Caco-2 (cell line): ENCODE data around the gene PIK3C2A. TPM values are rescaled to one million over a fixed set of nuclear protein-coding genes. Genes with fewer than 3 reads are reported as not detected.

ENCODE experiments used
- BruUV-seq: library from RNA; stranded (reverse); fragments of 400-500 nt; replicated peaks from 2 replicates; lab custom pipeline; 2021; lab: Mats Ljungman, UMichigan
- CTCF ChIA-PET: fragments of 300-600 bp; sonication (Branson Sonifier 250); formaldehyde crosslinking; loops from one replicate; lab custom pipeline; 2022; ENCODE audit warnings: antibody characterized with exemption; lab: Charles Lee
- POLR2A ChIA-PET: fragments of 300-600 bp; sonication (Branson Sonifier 250); formaldehyde crosslinking; loops from one replicate; lab custom pipeline; 2022; ENCODE audit warnings: antibody characterized with exemption; lab: Charles Lee
- DNase-seq, 2 experiments: peaks; one replicate each; pipeline versions ENCODE4 v3.0.0 to v3.0.0-alpha.2; 2020 to 2022
- H3K27me3 ChIP-seq: replicated peaks from 2 replicates; pipeline ENCODE4 v1.6.0; 2011; ENCODE audit warnings: low read length; ENCODE audit not compliant: control insufficient read depth, insufficient read depth
- H3K36me3 ChIP-seq: 2 replicates; pipeline ENCODE4 v1.5.1; 2011; ENCODE audit warnings: low read length; ENCODE audit not compliant: control insufficient read depth, insufficient read depth
- H3K4me1 ChIP-seq: fragments of 250-450 bp; sonication (Bioruptor Pico); 2 replicates; pipeline ENCODE4 v1.5.1; 2020; ENCODE audit warnings: mild to moderate bottlenecking
- H3K4me3 ChIP-seq: 2 replicates; pipeline ENCODE4 v1.5.1; 2011; ENCODE audit warnings: low read depth, mild to moderate bottlenecking, control low read depth, low read length
- H3K9me3 ChIP-seq: fragments of 250-450 bp; sonication (Bioruptor Pico); 2 replicates; pipeline ENCODE4 v1.5.1; 2020; ENCODE audit warnings: mild to moderate bottlenecking, moderate library complexity
- H3K27ac Mint-ChIP-seq: one replicate; pipeline ENCODE4 v1.8.0; 2022; ENCODE audit warnings: mixed read lengths; ENCODE audit not compliant: unreplicated experiment
- H3K27me3 Mint-ChIP-seq: one replicate; pipeline ENCODE4 v1.8.0; 2022; ENCODE audit warnings: mixed read lengths; ENCODE audit not compliant: insufficient read depth, unreplicated experiment
- H3K36me3 Mint-ChIP-seq: one replicate; pipeline ENCODE4 v1.8.0; 2022; ENCODE audit warnings: mild to moderate bottlenecking, mixed read lengths; ENCODE audit not compliant: insufficient read depth, unreplicated experiment
- H3K4me1 Mint-ChIP-seq: one replicate; pipeline ENCODE4 v1.8.0; 2022; ENCODE audit warnings: low read depth, mixed read lengths; ENCODE audit not compliant: unreplicated experiment
- H3K4me3 Mint-ChIP-seq: one replicate; pipeline ENCODE4 v1.8.0; 2022; ENCODE audit warnings: mild to moderate bottlenecking, moderate library complexity, mixed read lengths; ENCODE audit not compliant: unreplicated experiment
- H3K9me3 Mint-ChIP-seq: one replicate; pipeline ENCODE4 v1.8.0; 2022; ENCODE audit warnings: mixed read lengths; ENCODE audit not compliant: unreplicated experiment
- CTCF ChIP-seq, 2 experiments: fragments of 200-600 bp in 1 of 2; IDR thresholded peaks; 1 replicate in 1 of 2; 2 replicates in 1 of 2; pipeline versions ENCODE4 v1.5.1 to v1.8.0; 2011 to 2022; ENCODE audit warnings: antibody characterized with exemption in 1 of 2, control low read depth in 1 of 2, inconsistent platforms in 1 of 2, low read depth in 1 of 2, low read length in 1 of 2, mild to moderate bottlenecking in 1 of 2, moderate library complexity in 1 of 2; ENCODE audit not compliant: insufficient read depth in 1 of 2, severe bottlenecking in 1 of 2, unreplicated experiment in 1 of 2
- intact Hi-C: fragments of 100-400 bp; cut with micrococcal nuclease; formaldehyde crosslinking; loops from one replicate; pipeline ENCODE4 v1.10.0; 2022; ENCODE audit not compliant: unreplicated experiment
- total RNA-seq: library from RNA; stranded (reverse); gene quantifications from 2 replicates; pipeline ENCODE4 v1.2.3, GENCODE V29; 2022

Gene PIK3C2A
- total RNA-seq, 1 experiment from 2014 or later, result 138 TPM

GRCh38 chr11:17256512-17256911, 48.7 kb upstream of the PIK3C2A start:
- CTCF ChIA-PET, result no interaction called here

GRCh38 chr11:17252704-17253103, 44.9 kb upstream of the PIK3C2A start:
- no peak for DNase-seq
- H3K27ac Mint-ChIP-seq, result no peak overlapping the region
- TF ChIP-seq CTCF (IDR thresholded peaks at IDR 0.05; ENCODE audit: insufficient read depth in 1 of 2, low read depth in 1 of 2, low read length in 1 of 2, severe bottlenecking in 1 of 2, unreplicated experiment in 1 of 2), result no peak
- no peaks in the 10 kb centered on the region for H3K27me3 Mint-ChIP-seq
- no TSS peak for BruUV-seq
- no peaks in the 10 kb centered on the region for H3K27me3 ChIP-seq
- no peak overlapping the region for H3K4me3 Mint-ChIP-seq
- no peaks in the 10 kb centered on the region for H3K36me3 Mint-ChIP-seq
- H3K9me3 ChIP-seq, result no peaks in the 10 kb centered on the region
- intact Hi-C loops, result no loop called here
- peaks cover 6% of the 10 kb centered on the region; the same call in 1 of the 2 replicates for H3K4me1 ChIP-seq
- ChIA-PET POLR2A (no interaction called here), CTCF (no interaction called here)
- H3K4me3 ChIP-seq, result no peak overlapping the region
- peaks cover under 1% of the 10 kb centered on the region for H3K4me1 Mint-ChIP-seq
- H3K36me3 ChIP-seq, result no peaks in the 10 kb centered on the region
- no peaks in the 10 kb centered on the region for H3K9me3 Mint-ChIP-seq

More at GRCh38 chr11:17256512-17256911, 48.7 kb upstream of the PIK3C2A start:
- Histone ChIP-seq H3K27me3 (no peaks in the 10 kb centered on the region), H3K36me3 (no peaks in the 10 kb centered on the region), H3K4me3 (no peak overlapping the region), H3K4me1 (peaks cover 28% of the 10 kb centered on the region), H3K9me3 (no peaks in the 10 kb centered on the region)
- no peaks in the 10 kb centered on the region for H3K27me3 Mint-ChIP-seq
- no peaks in the 10 kb centered on the region for H3K9me3 Mint-ChIP-seq
- no peaks in the 10 kb centered on the region for H3K36me3 Mint-ChIP-seq
- POLR2A ChIA-PET, result no interaction called here
- intact Hi-C loops, result no loop called here
- DNase-seq, result no peak
- no peak overlapping the region for H3K27ac Mint-ChIP-seq
- no peak overlapping the region for H3K4me3 Mint-ChIP-seq
- peaks cover 13% of the 10 kb centered on the region for H3K4me1 Mint-ChIP-seq
- no peak for TF ChIP-seq CTCF (IDR thresholded peaks at IDR 0.05; ENCODE audit: insufficient read depth in 1 of 2, low read depth in 1 of 2, low read length in 1 of 2, severe bottlenecking in 1 of 2, unreplicated experiment in 1 of 2)
- no TSS peak for BruUV-seq

GRCh38 chr11:17250561-17251350, 43.0 kb upstream of the PIK3C2A start:
- POLR2A ChIA-PET, result no interaction called here
- no peak overlapping the region for H3K27ac Mint-ChIP-seq
- TF ChIP-seq CTCF (IDR thresholded peaks at IDR 0.05; ENCODE audit: insufficient read depth in 1 of 2, low read depth in 1 of 2, low read length in 1 of 2, severe bottlenecking in 1 of 2, unreplicated experiment in 1 of 2), result no peak
- H3K4me1 Mint-ChIP-seq, result no peaks in the 10 kb centered on the region
- no peak for DNase-seq
- no peaks in the 10 kb centered on the region for H3K9me3 Mint-ChIP-seq
- no peaks in the 10 kb centered on the region for H3K27me3 Mint-ChIP-seq
- H3K9me3 ChIP-seq, result no peaks in the 10 kb centered on the region
- no peaks in the 10 kb centered on the region for H3K27me3 ChIP-seq
- no peaks in the 10 kb centered on the region for H3K36me3 Mint-ChIP-seq
- no TSS peak for BruUV-seq
- CTCF ChIA-PET, result no interaction called here
- H3K4me3 ChIP-seq, result no peak overlapping the region
- no peaks in the 10 kb centered on the region for H3K4me1 ChIP-seq
- no peaks in the 10 kb centered on the region for H3K36me3 ChIP-seq
- H3K4me3 Mint-ChIP-seq, result no peak overlapping the region
- intact Hi-C loops, result no loop called here
